GM18870 (cell line): ENCODE results near the gene C10orf67.

Experiments used
- ATAC-seq: cut with Tn5 transposase; IDR thresholded peaks from one replicate; pipeline ENCODE4 v1.9.1; 2021; ENCODE audit warnings: moderate library complexity; ENCODE audit not compliant: unreplicated experiment

The C10orf67 gene

DNA sequence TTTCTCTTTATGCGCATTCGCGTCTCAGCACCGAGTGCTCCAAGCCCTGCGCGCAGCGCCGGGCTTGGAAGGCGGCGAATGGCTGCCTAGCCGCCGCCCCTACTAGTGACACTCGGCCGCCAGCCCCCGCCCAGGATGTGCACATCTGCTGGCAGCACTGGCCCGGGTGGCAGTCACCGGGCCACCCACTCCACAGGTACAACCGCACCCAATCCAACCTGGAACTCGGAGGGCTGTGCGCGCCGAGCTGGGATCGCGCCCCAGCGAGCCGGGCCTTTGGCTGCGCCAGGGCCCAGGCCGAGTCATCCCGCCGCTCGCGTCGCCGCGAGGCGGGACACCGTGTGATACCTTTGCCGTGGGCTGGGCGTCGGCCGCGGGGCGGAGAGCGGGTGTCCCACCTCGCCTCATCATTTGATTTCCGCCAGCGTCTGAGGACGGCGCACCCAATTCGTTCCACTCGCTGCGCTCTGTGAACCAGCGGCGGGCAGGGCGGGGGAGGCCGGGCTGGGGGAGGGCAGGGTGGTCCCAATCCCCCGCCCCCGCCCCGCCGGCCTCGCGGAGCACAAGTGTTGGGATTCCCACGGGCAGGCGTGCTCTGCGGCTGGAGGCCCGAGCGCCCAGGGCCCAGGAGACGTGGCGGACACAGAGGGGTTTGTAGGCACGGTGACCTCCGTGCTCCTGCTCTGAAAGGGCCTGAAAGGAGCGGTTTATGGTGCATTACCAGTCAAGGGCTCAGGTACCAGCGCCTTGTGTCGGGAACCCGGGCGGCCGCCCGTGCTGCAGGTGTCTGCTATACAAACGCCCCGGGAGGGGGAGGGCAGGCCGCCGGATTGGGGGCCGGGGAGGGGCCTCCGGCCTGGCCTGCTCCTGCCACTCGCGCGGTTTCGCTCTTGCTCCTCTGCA, 170.3 kb downstream of the C10orf67 start:
- ATAC-seq = no peak

DNA sequence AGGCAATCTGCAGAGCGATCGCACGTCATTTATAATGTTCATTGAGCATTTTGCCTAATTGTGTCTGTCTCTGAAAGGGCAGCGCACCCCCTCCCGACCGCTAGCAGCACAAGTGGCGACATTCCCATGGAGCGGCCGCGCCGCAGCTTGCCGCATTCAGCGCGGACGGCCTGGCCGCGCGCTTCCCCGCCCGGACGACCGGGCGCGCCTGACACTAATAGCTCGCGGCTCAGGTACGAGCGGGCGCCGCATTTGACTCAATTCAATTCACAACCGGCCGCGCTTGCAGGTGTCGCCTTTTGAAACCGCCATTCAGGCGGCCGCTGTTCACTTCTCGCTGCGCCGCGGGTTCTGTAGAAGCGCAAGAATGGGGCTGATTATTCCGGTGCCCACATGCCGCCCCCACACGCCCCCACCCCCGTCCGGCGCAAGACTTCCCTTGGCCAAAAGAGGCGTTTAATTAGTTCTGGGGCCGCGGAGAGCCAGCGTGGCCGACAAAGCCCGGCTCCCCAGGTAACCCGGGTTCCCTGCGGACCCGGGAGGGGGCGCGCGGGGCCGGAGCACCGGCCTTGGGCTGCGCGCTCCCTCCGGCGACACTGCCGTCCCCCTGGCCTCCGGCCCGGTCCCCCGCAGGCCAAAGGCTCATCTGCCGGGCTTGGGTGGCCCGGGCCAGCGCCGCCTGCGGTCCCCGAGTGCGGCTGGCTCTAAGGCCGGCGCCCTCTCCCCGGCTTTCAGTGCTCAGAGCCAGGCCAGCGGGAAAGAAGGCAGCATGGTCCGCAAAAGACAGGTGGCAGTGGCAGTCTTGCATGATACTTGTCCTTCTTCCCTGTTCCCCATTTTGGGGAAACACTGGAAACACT, 171.2 kb downstream of the C10orf67 start:
- ATAC-seq = no peak

DNA sequence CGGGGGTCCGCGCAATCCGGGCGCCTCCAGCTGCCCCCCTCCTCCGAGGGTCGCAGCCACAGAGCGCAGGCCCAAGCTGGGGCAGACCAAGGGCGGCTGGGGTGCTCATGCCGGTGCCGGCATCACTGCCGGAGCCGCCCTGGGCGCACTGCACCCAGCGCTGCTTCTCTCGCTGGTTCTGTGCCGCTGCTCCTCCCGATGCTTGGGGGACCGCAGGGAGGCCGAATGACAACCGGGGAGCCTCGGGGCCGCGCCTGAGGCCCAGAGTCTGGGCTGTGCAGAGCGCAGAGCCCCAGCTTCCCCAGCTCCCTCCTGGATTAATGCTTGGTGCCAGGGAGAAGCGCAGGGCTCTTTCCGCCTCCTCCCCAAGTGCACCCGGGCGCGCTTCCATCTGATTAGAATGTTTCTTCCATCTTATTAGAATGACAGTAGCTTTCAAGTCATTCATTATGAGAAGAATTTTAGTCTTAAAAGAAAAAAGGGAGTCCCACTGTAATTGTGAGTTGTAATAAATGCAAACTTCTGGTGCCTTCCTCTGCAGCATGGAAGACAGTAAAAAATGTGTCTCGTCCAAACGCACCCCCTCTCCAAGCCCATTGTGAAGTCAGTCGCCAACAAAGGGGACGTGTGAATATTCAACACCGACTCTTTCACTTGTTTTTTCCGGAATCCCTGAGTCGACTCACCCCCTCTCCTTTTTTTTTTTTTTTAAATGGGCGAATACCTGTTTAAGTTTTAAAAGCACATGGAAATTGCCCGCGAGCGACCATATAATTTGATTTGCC, 172.0 kb downstream of the C10orf67 start:
- ATAC-seq = no peak

DNA sequence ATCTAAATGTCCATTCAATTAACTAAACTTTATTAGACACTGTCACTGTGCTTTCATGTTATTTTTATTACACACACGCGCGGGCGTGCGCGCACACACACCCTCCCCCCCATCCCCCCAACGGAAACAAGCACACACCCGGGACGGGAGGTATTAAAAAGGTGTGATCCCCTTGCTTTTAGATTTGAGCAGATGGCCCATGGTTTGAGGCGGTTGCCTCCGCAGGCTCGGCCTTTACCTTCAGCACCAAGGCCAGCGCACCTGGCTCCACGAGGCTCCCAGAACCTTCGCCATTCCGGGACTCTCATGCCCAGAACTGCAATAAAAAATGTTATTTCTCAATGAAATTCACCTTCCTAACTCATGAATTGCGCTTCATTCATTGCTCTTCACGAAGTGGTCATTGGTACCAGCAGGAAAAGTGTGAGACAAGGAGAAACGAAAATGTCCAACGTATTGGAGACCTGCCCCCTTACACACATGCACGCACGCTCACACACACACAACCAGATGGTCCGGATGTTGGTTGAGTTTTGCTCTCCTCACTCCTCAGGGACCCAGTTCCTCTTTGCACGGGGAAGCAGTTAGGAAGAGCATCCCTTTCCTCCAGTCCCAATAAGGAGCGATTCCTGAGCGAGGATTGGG, 173.2 kb downstream of the C10orf67 start:
- no peak for ATAC-seq

DNA sequence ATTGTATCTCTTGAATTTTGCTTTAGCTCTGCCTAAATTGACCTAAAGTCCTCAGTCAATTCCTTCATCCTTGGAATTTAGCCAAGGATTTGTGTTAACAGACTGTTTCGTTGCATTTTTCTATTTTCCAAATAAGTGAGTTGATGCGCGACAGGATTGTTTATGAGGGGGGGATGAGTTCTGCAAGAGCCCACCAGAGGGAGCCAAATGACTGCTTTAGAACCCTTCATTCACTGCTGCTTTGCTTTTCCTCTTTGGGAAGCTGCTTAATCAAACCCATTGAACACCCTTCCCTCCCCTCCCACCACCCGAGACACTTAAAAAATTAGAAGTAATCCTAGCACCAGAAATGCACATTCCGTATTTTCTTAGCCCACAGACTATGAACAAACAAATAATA, 186.2 kb downstream of the C10orf67 start:
- peak; percentile 64 for ATAC-seq

DNA sequence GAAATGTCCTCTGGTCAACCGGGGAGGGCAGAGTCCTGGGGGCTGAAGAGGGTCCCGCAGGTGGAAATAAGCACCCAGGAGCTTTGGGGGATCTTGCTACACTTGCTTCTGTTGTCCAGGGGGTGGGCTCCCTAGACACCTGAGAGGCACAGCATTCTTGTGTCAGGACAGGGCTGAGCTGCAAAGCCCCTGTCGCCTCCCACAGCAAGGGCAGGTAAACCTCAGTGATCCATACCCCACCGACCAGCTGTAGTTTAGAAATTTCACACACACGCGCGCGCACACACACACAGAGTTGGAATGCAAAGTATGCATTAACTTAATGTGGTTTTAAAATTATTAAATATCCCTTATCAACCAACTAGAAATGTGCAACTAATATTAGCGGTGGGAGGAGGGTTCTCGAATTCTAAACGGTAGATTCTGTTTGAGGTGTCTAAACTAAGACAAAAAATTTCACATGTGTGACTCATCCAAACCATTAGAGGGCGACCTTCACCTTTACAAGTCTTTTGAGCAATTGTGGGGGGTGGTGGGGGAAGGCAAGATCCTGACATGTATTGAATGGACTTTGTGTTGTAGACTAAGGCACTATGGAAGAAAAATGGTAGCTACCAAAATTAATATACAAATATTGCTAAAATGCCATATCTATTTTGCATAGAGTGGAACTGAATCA, 186.8 kb downstream of the C10orf67 start:
- ATAC-seq = peak; percentile 45

DNA sequence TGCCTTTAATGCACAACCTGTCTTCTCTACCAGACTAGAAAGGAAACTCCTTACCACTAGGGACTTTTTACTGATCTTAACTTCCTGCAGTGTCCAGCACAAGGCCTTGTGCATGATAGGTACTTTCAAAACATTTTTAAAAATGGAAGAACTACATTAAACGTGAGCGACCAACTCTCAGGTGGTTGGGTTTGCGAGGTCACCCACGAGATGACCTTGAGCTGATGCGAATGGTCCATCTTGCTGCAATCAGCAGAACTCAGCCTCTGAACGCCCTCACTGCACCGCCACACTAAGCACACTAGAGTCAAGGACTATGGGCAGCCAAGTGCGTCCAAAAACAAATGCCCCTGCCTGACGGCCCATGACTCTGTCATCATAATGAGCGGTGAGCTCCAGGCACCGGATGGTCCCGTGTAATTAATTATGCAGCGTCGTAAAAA, 187.3 kb downstream of the C10orf67 start:
- ATAC-seq = no peak

DNA sequence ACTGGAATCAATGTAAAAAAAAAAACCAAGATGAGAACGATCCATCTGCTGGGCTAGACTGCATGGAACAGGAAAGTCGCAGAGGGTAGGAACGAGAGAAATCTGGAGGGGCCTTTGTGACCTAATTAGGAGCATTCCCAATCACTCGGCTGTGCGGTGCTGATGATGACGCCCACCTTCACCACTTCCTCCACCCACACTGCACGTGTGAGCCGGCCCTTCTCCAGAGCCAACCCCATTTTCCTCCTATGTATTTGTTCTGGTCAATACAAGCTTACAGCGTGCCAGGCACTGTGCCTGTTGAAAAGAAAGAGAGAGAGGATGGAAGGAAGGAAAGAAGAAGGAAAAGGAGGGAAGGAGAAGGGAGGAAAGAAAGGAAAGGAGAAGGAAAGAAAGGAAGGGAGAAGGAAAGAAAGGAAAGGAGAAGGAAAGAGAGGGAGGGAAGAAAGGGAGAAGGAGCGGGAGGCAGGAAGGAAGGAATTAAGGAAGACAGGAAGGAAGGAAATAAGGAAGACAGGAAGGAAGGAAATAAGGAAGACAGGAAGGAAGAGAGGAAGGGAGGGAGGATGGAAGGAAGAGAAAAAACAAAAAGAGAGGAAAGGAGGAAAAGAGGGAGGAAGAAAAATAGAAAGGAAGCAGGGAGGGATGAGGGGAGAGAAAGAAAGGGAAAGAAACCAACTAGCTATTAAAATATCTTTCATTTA, 188.0 kb downstream of the C10orf67 start:
- no peak for ATAC-seq

DNA sequence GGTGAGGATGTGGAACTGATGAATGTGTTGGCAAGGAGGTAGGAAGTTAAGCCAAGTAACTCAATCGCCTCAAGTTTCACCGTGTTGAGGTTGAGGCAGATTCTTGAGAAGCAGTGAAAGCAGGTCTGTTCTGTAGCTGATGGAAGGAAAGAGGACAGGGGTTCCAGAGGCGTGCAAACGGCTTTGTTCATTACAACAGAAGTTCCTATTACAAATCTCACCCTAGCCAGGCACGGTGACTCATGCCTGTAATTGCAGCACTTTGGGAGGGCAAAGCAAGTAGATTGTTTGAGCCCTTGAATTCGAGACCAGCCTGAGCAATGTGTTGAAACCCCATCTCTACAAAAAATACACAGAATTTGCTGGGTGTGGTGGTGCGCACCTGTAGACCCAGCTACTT, 189.4 kb downstream of the C10orf67 start:
- ATAC-seq = no peak
